Measurements from ENCODE around the gene ASB16.

ASB16 gene

DNA sequence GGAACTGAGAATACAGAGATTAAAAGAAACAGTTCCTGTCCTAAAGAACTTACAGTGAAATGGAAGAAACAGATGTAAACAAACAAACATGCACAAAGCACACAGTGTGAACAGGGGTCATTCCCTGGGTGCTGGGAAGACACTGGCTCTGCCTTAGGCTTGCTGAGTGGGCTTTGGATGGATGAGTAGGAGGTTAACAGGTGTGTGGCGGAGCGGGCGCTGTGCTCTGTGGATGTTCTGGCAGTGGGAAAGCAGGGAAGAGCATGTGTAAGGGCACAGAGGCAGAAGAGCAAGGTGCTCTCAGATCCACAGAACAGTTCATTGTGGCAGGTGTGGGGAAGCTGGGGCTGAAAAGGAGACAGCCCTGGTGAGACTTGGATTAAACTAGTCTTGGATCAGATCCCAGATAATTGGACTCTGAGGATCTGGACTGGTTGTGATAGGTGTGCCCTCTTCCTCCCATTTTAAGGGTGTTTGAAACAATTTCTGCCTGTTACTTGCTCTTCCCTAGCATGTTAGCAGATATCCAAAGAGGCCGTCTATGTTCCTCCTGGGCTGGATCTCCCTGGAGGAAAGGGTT is 20.7 kb upstream of the ASB16 start:
- H3K23ac ChIP-seq (ENCODE audit: low read depth, low read length, poor library complexity) = no peak overlapping the region
- no peaks in the 10 kb centered on the region for H3K9me3 ChIP-seq (replicated peaks in 1 of 2; ENCODE audit: control insufficient read depth in 2 of 2, insufficient read depth in 1 of 2, low read depth in 1 of 2, low read length in 2 of 2)
- H4K91ac ChIP-seq (ENCODE audit: low read depth, low read length, poor library complexity) = no peak overlapping the region
- H3K27me3 ChIP-seq (ENCODE audit: control insufficient read depth in 3 of 3, insufficient read depth in 3 of 3, low read depth in 1 of 3, low read length in 3 of 3) = no peaks in the 10 kb centered on the region
- H2AK5ac ChIP-seq (ENCODE audit: low read depth, low read length) = no peak overlapping the region
- no peak overlapping the region for H2BK120ac ChIP-seq (ENCODE audit: low read depth, low read length)
- no peak overlapping the region for H3K27ac ChIP-seq (replicated peaks; ENCODE audit: low read length)
- no peak overlapping the region for H3K14ac ChIP-seq (ENCODE audit: low read length)
- H2AFZ ChIP-seq (ENCODE audit: low read length) = no peak overlapping the region
- no peak overlapping the region for H2BK5ac ChIP-seq (ENCODE audit: low read length)
- peaks cover 47 to 89% of the 10 kb centered on the region in 2 donors for H3K36me3 ChIP-seq (replicated peaks in 1 of 2; ENCODE audit: control insufficient read depth in 2 of 2, insufficient read depth in 2 of 2, low read length in 2 of 2)
- no peak overlapping the region for H2BK15ac ChIP-seq (ENCODE audit: low read length)
- H3K4ac ChIP-seq (ENCODE audit: low read length) = no peak overlapping the region
- no peak for DNase-seq (ENCODE audit: low spot score)
- peaks cover 2% of the 10 kb centered on the region for H3K79me1 ChIP-seq (ENCODE audit: low read depth, low read length)
- H3K18ac ChIP-seq (ENCODE audit: low read length) = no peak overlapping the region
- H3K4me1 ChIP-seq (ENCODE audit: control insufficient read depth in 2 of 2, insufficient read depth in 1 of 2, low read depth in 1 of 2, low read length in 2 of 2) = peaks cover 0 to 1% of the 10 kb centered on the region in 2 donors
- no peak overlapping the region for H2BK12ac ChIP-seq (ENCODE audit: low read length)
- no peak overlapping the region for H4K8ac ChIP-seq (ENCODE audit: low read depth, low read length)
- H3K4me2 ChIP-seq (ENCODE audit: insufficient read depth, low read length, poor library complexity, severe bottlenecking) = no peak overlapping the region
- WGBS, 2 donors (ENCODE audit: extremely low coverage in 2 of 2, insufficient read length in 2 of 2, insufficient replicate concordance in 1 of 2) = no CpG with 5 or more reads among the region's 4 CpGs
- no peak overlapping the region for H3K9ac ChIP-seq (ENCODE audit: low read depth, low read length, poor library complexity)
- no peak overlapping the region for H3K4me3 ChIP-seq (ENCODE audit: low read length in 2 of 2)

- Histone ChIP-seq H3K14ac (ENCODE audit: low read length) (no peak overlapping the region), H3K27me3 (ENCODE audit: control insufficient read depth in 3 of 3, insufficient read depth in 3 of 3, low read depth in 1 of 3, low read length in 3 of 3) (no peaks in the 10 kb centered on the region), H4K91ac (ENCODE audit: low read depth, low read length, poor library complexity) (no peak overlapping the region), H2BK12ac (ENCODE audit: low read length) (no peak overlapping the region), H2BK15ac (ENCODE audit: low read length) (no peak overlapping the region), H2AFZ (ENCODE audit: low read length) (no peak overlapping the region), H2AK5ac (ENCODE audit: low read depth, low read length) (no peak overlapping the region), H3K36me3 (replicated peaks in 1 of 2; ENCODE audit: control insufficient read depth in 2 of 2, insufficient read depth in 2 of 2, low read length in 2 of 2) (peaks cover 50 to 83% of the 10 kb centered on the region in 2 donors), H3K27ac (replicated peaks; ENCODE audit: low read length) (no peak overlapping the region), H3K4me2 (ENCODE audit: insufficient read depth, low read length, poor library complexity, severe bottlenecking) (no peak overlapping the region), H3K23ac (ENCODE audit: low read depth, low read length, poor library complexity) (no peak overlapping the region), H2BK5ac (ENCODE audit: low read length) (no peak overlapping the region), H4K8ac (ENCODE audit: low read depth, low read length) (no peak overlapping the region), H3K79me1 (ENCODE audit: low read depth, low read length) (peaks cover 5% of the 10 kb centered on the region), H2BK120ac (ENCODE audit: low read depth, low read length) (no peak overlapping the region), H3K9ac (ENCODE audit: low read depth, low read length, poor library complexity) (no peak overlapping the region), H3K4me1 (ENCODE audit: control insufficient read depth in 2 of 2, insufficient read depth in 1 of 2, low read depth in 1 of 2, low read length in 2 of 2) (peaks cover 0 to 1% of the 10 kb centered on the region in 2 donors), H3K18ac (ENCODE audit: low read length) (no peak overlapping the region), H3K4ac (ENCODE audit: low read length) (no peak overlapping the region), H3K9me3 (replicated peaks in 1 of 2; ENCODE audit: control insufficient read depth in 2 of 2, insufficient read depth in 1 of 2, low read depth in 1 of 2, low read length in 2 of 2) (peaks cover 0 to 3% of the 10 kb centered on the region in 2 donors), H3K4me3 (ENCODE audit: low read length in 2 of 2) (peak overlapping the region in 1 of 2 donors; percentile 45)
- DNase-seq (ENCODE audit: low spot score) = no peak
- no CpG with 5 or more reads among the region's 4 CpGs for WGBS, 2 donors (ENCODE audit: extremely low coverage in 2 of 2, insufficient read length in 2 of 2, insufficient replicate concordance in 1 of 2)
Observed at GRCh38 chr17:44152875-44153274, 17.6 kb upstream of the ASB16 start.

- DNase-seq (ENCODE audit: low spot score) = no peak
Observed at GRCh38 chr17:44155488-44155887, 15.0 kb upstream of the ASB16 start.

GRCh38 chr17:44159519-44160210 is 10.8 kb upstream of the ASB16 start:
- peaks cover 38 to 66% of the 10 kb centered on the region in 2 donors for H3K36me3 ChIP-seq (replicated peaks in 1 of 2; ENCODE audit: control insufficient read depth in 2 of 2, insufficient read depth in 2 of 2, low read length in 2 of 2)
- H3K9ac ChIP-seq (ENCODE audit: low read depth, low read length, poor library complexity) = no peak overlapping the region
- H3K79me1 ChIP-seq (ENCODE audit: low read depth, low read length) = peaks cover 3% of the 10 kb centered on the region
- H2BK5ac ChIP-seq (ENCODE audit: low read length) = no peak overlapping the region
- H3K4me3 ChIP-seq (ENCODE audit: low read length in 2 of 2) = peak overlapping the region in 1 of 2 donors; percentile 68
- no peaks in the 10 kb centered on the region for H3K27me3 ChIP-seq (ENCODE audit: control insufficient read depth in 3 of 3, insufficient read depth in 3 of 3, low read depth in 1 of 3, low read length in 3 of 3)
- H2AFZ ChIP-seq (ENCODE audit: low read length) = no peak overlapping the region
- no peak overlapping the region for H3K18ac ChIP-seq (ENCODE audit: low read length)
- no peak overlapping the region for H2BK12ac ChIP-seq (ENCODE audit: low read length)
- DNase-seq (ENCODE audit: low spot score) = no peak
- WGBS, 2 donors (ENCODE audit: extremely low coverage in 2 of 2, insufficient read length in 2 of 2, insufficient replicate concordance in 1 of 2) = no CpG with 5 or more reads among the region's 15 CpGs
- no peak overlapping the region for H2BK120ac ChIP-seq (ENCODE audit: low read depth, low read length)
- no peaks in the 10 kb centered on the region for H3K4me1 ChIP-seq (ENCODE audit: control insufficient read depth in 2 of 2, insufficient read depth in 1 of 2, low read depth in 1 of 2, low read length in 2 of 2)
- no peak overlapping the region for H4K91ac ChIP-seq (ENCODE audit: low read depth, low read length, poor library complexity)
- no peak overlapping the region for H3K14ac ChIP-seq (ENCODE audit: low read length)
- no peak overlapping the region for H3K4me2 ChIP-seq (ENCODE audit: insufficient read depth, low read length, poor library complexity, severe bottlenecking)
- no peak overlapping the region for H3K27ac ChIP-seq (replicated peaks; ENCODE audit: low read length)
- no peak overlapping the region for H2BK15ac ChIP-seq (ENCODE audit: low read length)
- no peak overlapping the region for H4K8ac ChIP-seq (ENCODE audit: low read depth, low read length)
- no peak overlapping the region for H3K4ac ChIP-seq (ENCODE audit: low read length)
- H2AK5ac ChIP-seq (ENCODE audit: low read depth, low read length) = no peak overlapping the region
- no peak overlapping the region for H3K23ac ChIP-seq (ENCODE audit: low read depth, low read length, poor library complexity)
- peaks cover 0 to 5% of the 10 kb centered on the region in 2 donors for H3K9me3 ChIP-seq (replicated peaks in 1 of 2; ENCODE audit: control insufficient read depth in 2 of 2, insufficient read depth in 1 of 2, low read depth in 1 of 2, low read length in 2 of 2)

More at GRCh38 chr17:44155488-44155887, 15.0 kb upstream of the ASB16 start:
- Histone ChIP-seq H3K79me1 (ENCODE audit: low read depth, low read length) (peaks cover 5% of the 10 kb centered on the region), H2BK120ac (ENCODE audit: low read depth, low read length) (no peak overlapping the region), H2AK5ac (ENCODE audit: low read depth, low read length) (peak overlapping the region; percentile 24), H3K9me3 (replicated peaks in 1 of 2; ENCODE audit: control insufficient read depth in 2 of 2, insufficient read depth in 1 of 2, low read depth in 1 of 2, low read length in 2 of 2) (peaks cover 0 to 3% of the 10 kb centered on the region in 2 donors), H3K18ac (ENCODE audit: low read length) (no peak overlapping the region), H2BK15ac (ENCODE audit: low read length) (no peak overlapping the region), H3K14ac (ENCODE audit: low read length) (no peak overlapping the region), H2BK5ac (ENCODE audit: low read length) (no peak overlapping the region), H3K27me3 (ENCODE audit: control insufficient read depth in 3 of 3, insufficient read depth in 3 of 3, low read depth in 1 of 3, low read length in 3 of 3) (no peaks in the 10 kb centered on the region), H3K27ac (replicated peaks; ENCODE audit: low read length) (no peak overlapping the region), H3K4me3 (ENCODE audit: low read length in 2 of 2) (no peak overlapping the region), H3K9ac (ENCODE audit: low read depth, low read length, poor library complexity) (no peak overlapping the region), H3K4me2 (ENCODE audit: insufficient read depth, low read length, poor library complexity, severe bottlenecking) (no peak overlapping the region), H3K36me3 (replicated peaks in 1 of 2; ENCODE audit: control insufficient read depth in 2 of 2, insufficient read depth in 2 of 2, low read length in 2 of 2) (peaks cover 45 to 82% of the 10 kb centered on the region in 2 donors), H2BK12ac (ENCODE audit: low read length) (no peak overlapping the region), H3K23ac (ENCODE audit: low read depth, low read length, poor library complexity) (no peak overlapping the region), H3K4me1 (ENCODE audit: control insufficient read depth in 2 of 2, insufficient read depth in 1 of 2, low read depth in 1 of 2, low read length in 2 of 2) (peaks cover 0 to 1% of the 10 kb centered on the region in 2 donors), H4K91ac (ENCODE audit: low read depth, low read length, poor library complexity) (no peak overlapping the region), H4K8ac (ENCODE audit: low read depth, low read length) (no peak overlapping the region), H3K4ac (ENCODE audit: low read length) (no peak overlapping the region), H2AFZ (ENCODE audit: low read length) (no peak overlapping the region)
- WGBS, 2 donors (ENCODE audit: extremely low coverage in 2 of 2, insufficient read length in 2 of 2, insufficient replicate concordance in 1 of 2) = no CpG with 5 or more reads among the region's 2 CpGs

All from neuronal stem cell (in vitro differentiated cells).